Lung (tissue), 12 donors: Measurements from ENCODE around the gene TUFT1. TPM values are rescaled to one million over a fixed set of nuclear protein-coding genes. Genes with fewer than 3 reads are reported as not detected.
A peak's percentile ranks its signal among the peaks of the same experiment; 100 is the strongest.

Experiments used
- ATAC-seq: fragments of 200-7000 bp; cut with Tn5 transposase; one replicate; pipeline ENCODE4 v1.9.1; 2020; ENCODE audit warnings: moderate number of reproducible peaks; ENCODE audit not compliant: insufficient read depth, low FRiP score
- DNase-seq, 3 donors: peaks; one replicate each; pipeline ENCODE4 v3.0.0-alpha.2; 2013 to 2017
- H3K27ac ChIP-seq, 2 donors: one replicate each; pipeline ENCODE4 v1.5.1; 2013; ENCODE audit warnings: mild to moderate bottlenecking in 2 of 2, moderate library complexity in 2 of 2, control low read depth in 1 of 2, inconsistent platforms in 1 of 2, low read depth in 1 of 2, low read length in 1 of 2
- H3K27me3 ChIP-seq, 3 donors: one replicate each; pipeline ENCODE4 v1.5.1; 2013; ENCODE audit warnings: low read length in 2 of 3; ENCODE audit not compliant: control insufficient read depth in 3 of 3, insufficient read depth in 3 of 3
- H3K36me3 ChIP-seq, 4 donors: one replicate each; pipeline ENCODE4 v1.5.1; 2013; ENCODE audit warnings: low read length in 4 of 4, mild to moderate bottlenecking in 1 of 4, moderate library complexity in 1 of 4; ENCODE audit not compliant: control insufficient read depth in 4 of 4, insufficient read depth in 4 of 4
- H3K4me1 ChIP-seq, 5 donors: one replicate each; pipeline ENCODE4 v1.5.1; 2013; ENCODE audit warnings: low read length in 5 of 5, mild to moderate bottlenecking in 2 of 5, moderate library complexity in 1 of 5; ENCODE audit not compliant: control insufficient read depth in 5 of 5, insufficient read depth in 5 of 5
- H3K4me3 ChIP-seq: one replicate; pipeline ENCODE4 v1.5.1; 2013; ENCODE audit warnings: mild to moderate bottlenecking, control low read depth, moderate library complexity
- H3K9ac ChIP-seq, 2 donors: one replicate each; pipeline ENCODE4 v1.5.1; 2013; ENCODE audit warnings: low read length in 2 of 2, control low read depth in 1 of 2; ENCODE audit not compliant: insufficient read depth in 1 of 2
- H3K9me3 ChIP-seq, 4 donors: one replicate each; pipeline ENCODE4 v1.5.1; 2013; ENCODE audit warnings: low read length in 3 of 4, mild to moderate bottlenecking in 1 of 4, moderate library complexity in 1 of 4; ENCODE audit not compliant: control insufficient read depth in 4 of 4, insufficient read depth in 3 of 4
- CTCF ChIP-seq: IDR thresholded peaks from 2 replicates; pipeline ENCODE4 v1.5.1; 2012; ENCODE audit warnings: mild to moderate bottlenecking; ENCODE audit errors: control extremely low read depth, extremely low read depth
- WGBS, 2 donors: extraction: QIAGEN DNeasy Blood & Tissue Kit; methylation state at CpG; one replicate each; pipeline ENCODE4 v1.1.7; 2013; 5-methylcytosine and 5-hydroxymethylcytosine counted together
- polyA plus RNA-seq, 2 donors: library from polyadenylated mRNA; stranded (reverse); fragments of 200-250 nt; gene quantifications; one replicate each; pipeline ENCODE4 v1.2.1, GENCODE V29; 2013
- total RNA-seq, 2 donors: library from RNA; depleted of rRNA in 1 of 2; stranded (reverse); fragments of >200 nt in 1 of 2; gene quantifications; one replicate each; pipeline ENCODE4 v1.2.1, GENCODE V29; 2014 to 2021
- donor health status: control.
- donor health status: control.
- donor health status: Bipolar disorder and iron deficiency.
- donor health status: healthy.
- donor health status: DM: yes; HTN: yes; CAD: no.

Gene TUFT1
- total and polyA plus RNA-seq, 4 donors, result 5.6 to 13.9 (median 7.7) TPM

GRCh38 chr1:151537112-151537511, 3.0 kb upstream of the TUFT1 start:
- Histone ChIP-seq H3K27ac (no peak overlapping the region), H3K4me3 (no peak overlapping the region), H3K4me1 (peaks cover 0 to 12% (median under 1%) of the 10 kb centered on the region in 5 donors), H3K9me3 (no peaks in the 10 kb centered on the region), H3K27me3 (peaks cover 0 to 7% (median 6%) of the 10 kb centered on the region in 3 donors), H3K36me3 (peaks cover 0 to 2% (median 0%) of the 10 kb centered on the region in 4 donors), H3K9ac (no peak overlapping the region)
- WGBS, 2 donors, result 74 to 82% methylated on average over 9 of the region's 9 CpGs
- ATAC-seq (no peak), DNase-seq (no peak)
- TF ChIP-seq CTCF, result no peak

GRCh38 chr1:151539321-151540020, 638 bp upstream of the TUFT1 start:
- 18 to 25% methylated on average over 7 of the region's 7 CpGs for WGBS, 2 donors
- Histone ChIP-seq H3K4me1 (peaks cover 0 to 12% (median 5%) of the 10 kb centered on the region in 5 donors), H3K9ac (peak overlapping the region in 1 of 2 donors; percentile 41), H3K36me3 (peaks cover 0 to 2% (median 0%) of the 10 kb centered on the region in 4 donors), H3K9me3 (no peaks in the 10 kb centered on the region), H3K27me3 (peaks cover 0 to 7% (median 6%) of the 10 kb centered on the region in 3 donors), H3K27ac (peak overlapping the region in 1 of 2 donors; percentile 81), H3K4me3 (no peak overlapping the region)
- DNase-seq (peak; percentile 81 to 90 (median 87)), ATAC-seq (peak; percentile 58)
- TF ChIP-seq CTCF, result no peak

DNA sequence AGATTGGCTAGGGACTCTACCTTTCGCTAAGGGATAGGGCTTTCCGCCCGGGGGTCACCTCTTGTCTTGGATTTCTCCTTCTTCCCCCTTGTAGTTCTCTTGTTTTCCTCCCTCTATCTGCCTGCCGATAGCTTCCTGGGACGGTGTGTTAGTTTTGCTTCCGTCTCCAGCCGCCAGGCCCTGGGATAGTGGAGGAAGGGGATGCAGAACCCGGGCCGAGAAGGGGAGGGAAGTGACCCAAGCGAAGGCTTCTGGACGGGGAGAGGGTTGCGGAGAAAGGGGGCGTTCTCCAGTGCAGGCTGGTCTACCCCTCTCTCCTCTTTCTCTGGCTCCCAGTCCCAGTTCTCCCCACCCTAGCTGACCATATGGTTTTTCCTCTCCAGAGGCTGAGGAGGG, 871 bp downstream of the TUFT1 start:
- ATAC-seq (no peak), DNase-seq (peak; percentile 14 to 33 (median 25))
- H3K4me3 ChIP-seq, result peak overlapping the region; percentile 59
- H3K4me1 ChIP-seq, result peaks cover 0 to 12% (median 5%) of the 10 kb centered on the region in 5 donors
- no peaks in the 10 kb centered on the region for H3K36me3 ChIP-seq
- peak overlapping the region; percentile 41 to 43 for H3K9ac ChIP-seq
- WGBS, 2 donors, result 8 to 24% methylated on average over 13 of the region's 13 CpGs
- peaks cover 0 to 7% (median 6%) of the 10 kb centered on the region in 3 donors for H3K27me3 ChIP-seq
- TF ChIP-seq CTCF, result no peak
- peak overlapping the region in 1 of 2 donors; percentile 79 for H3K27ac ChIP-seq
- no peaks in the 10 kb centered on the region for H3K9me3 ChIP-seq
